Calu3 (cell line): ENCODE measurements around the gene PSTPIP1. TPM values are rescaled to one million over a fixed set of nuclear protein-coding genes. Genes with fewer than 3 reads are reported as not detected.

ENCODE experiments used
- BruUV-seq: library from RNA; stranded (reverse); fragments of 400-500 nt; replicated peaks from 2 replicates; lab custom pipeline; 2021; lab: Mats Ljungman, UMichigan
- CTCF ChIA-PET: fragments of 300-600 bp; sonication (Branson Sonifier 250); formaldehyde crosslinking; loops from one replicate; lab custom pipeline; 2022; ENCODE audit warnings: antibody characterized with exemption; lab: Charles Lee
- DNase-seq: peaks from one replicate; pipeline ENCODE4 v3.0.0; 2022
- H3K27ac Mint-ChIP-seq: one replicate; pipeline ENCODE4 v1.8.0; 2022; ENCODE audit warnings: mixed read lengths; ENCODE audit not compliant: unreplicated experiment
- H3K27me3 Mint-ChIP-seq: one replicate; pipeline ENCODE4 v1.8.0; 2022; ENCODE audit warnings: mixed read lengths; ENCODE audit not compliant: unreplicated experiment
- H3K36me3 Mint-ChIP-seq: one replicate; pipeline ENCODE4 v1.8.0; 2022; ENCODE audit warnings: mild to moderate bottlenecking, moderate library complexity, mixed read lengths; ENCODE audit not compliant: insufficient read depth, unreplicated experiment
- H3K4me1 Mint-ChIP-seq: one replicate; pipeline ENCODE4 v1.8.0; 2022; ENCODE audit warnings: mild to moderate bottlenecking, low read depth, mixed read lengths; ENCODE audit not compliant: unreplicated experiment
- H3K4me3 Mint-ChIP-seq: one replicate; pipeline ENCODE4 v1.8.0; 2022; ENCODE audit warnings: mild to moderate bottlenecking, low read depth, moderate library complexity, mixed read lengths; ENCODE audit not compliant: unreplicated experiment
- H3K9me3 Mint-ChIP-seq: one replicate; pipeline ENCODE4 v1.8.0; 2022; ENCODE audit warnings: low read depth, mixed read lengths; ENCODE audit not compliant: unreplicated experiment
- CTCF ChIP-seq: fragments of 200-600 bp; IDR thresholded peaks from one replicate; pipeline ENCODE4 v1.8.0; 2022; ENCODE audit warnings: antibody characterized with exemption; ENCODE audit not compliant: unreplicated experiment
- intact Hi-C: fragments of 100-400 bp; cut with micrococcal nuclease; formaldehyde crosslinking; loops from one replicate; pipeline ENCODE4 v1.10.0; 2022; ENCODE audit not compliant: unreplicated experiment
- total RNA-seq: library from RNA; stranded (reverse); gene quantifications from 2 replicates; pipeline ENCODE4 v1.2.3, GENCODE V29; 2022

The PSTPIP1 gene
- total RNA-seq, 1 experiment from 2014 or later = not detected

DNA sequence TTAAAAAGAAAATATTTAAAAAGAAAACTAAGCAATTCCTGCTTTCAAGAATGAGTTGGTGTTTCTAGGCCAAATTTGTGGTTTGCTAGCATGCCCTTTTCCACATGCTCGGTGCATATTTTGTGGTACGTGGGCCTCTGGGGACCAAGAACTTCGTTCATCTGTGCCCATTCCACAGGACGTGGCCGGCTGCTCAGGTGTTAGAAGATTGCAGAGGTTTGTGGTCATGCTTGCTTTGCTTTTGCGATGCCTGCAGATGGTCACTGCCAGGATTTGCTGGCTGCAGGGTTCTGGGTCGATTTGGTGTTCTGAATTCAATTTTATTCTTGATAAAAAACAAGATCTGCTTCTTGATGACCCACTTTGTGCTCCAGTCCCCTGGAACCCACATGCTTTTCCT, 7.5 kb downstream of the PSTPIP1 start:
- no peak for DNase-seq
- TF ChIP-seq CTCF = no peak
- no peak overlapping the region for H3K4me3 Mint-ChIP-seq
- no TSS peak for BruUV-seq
- H3K9me3 Mint-ChIP-seq = no peaks in the 10 kb centered on the region
- no peaks in the 10 kb centered on the region for H3K4me1 Mint-ChIP-seq
- CTCF ChIA-PET = no interaction called here
- H3K36me3 Mint-ChIP-seq = no peaks in the 10 kb centered on the region
- H3K27ac Mint-ChIP-seq = no peak overlapping the region
- intact Hi-C loops = no loop called here
- peaks cover 58% of the 10 kb centered on the region for H3K27me3 Mint-ChIP-seq

DNA sequence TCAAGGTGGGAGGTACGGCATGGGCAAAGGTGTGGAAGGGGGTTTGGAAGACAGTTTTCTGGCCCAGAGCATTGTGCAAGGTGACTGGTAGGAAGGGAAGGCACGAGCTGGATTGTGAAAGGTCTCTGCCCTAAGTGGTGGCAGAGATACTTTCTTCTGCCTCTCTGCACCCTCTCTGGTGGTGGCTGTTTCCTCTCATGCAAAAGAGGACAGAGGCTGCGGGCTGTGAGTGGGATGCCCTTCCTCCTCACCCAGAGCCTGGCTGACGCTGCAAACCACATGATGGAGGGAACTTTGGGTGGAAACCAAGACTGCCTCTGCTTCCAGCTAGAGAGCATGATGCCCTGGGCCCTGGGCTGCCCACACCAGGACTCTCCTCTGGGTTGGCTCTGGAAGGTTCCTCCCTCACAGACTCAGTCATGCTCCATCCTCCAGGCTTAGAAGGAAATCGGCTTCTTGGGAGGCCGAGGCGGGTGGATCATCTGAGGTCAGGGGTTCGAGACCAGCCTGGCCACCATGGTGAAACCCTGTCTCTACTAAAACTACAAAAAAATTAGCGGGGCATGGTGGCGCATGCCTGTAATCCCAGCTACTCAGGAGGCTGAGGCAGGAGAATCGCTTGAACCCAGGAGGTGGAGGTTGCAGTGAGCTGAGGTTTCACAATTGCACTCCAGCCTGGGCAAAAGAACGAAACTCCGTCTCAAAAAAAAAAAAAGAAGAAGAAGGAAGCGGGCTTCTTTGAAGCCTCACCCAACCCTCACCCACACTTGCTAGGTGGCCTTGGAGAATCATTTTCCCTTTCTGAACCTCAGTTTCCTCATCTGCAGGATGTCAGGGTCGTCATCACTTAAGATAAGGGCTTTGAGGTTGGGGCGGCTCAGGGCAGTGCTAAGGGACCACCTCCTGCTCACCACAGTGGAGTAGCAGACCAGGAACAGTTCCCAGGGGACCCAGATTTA, 8.3 kb downstream of the PSTPIP1 start:
- TF ChIP-seq CTCF = no peak
- no peak overlapping the region for H3K4me3 Mint-ChIP-seq
- peaks cover 58% of the 10 kb centered on the region for H3K27me3 Mint-ChIP-seq
- no peaks in the 10 kb centered on the region for H3K4me1 Mint-ChIP-seq
- DNase-seq = no peak
- no peaks in the 10 kb centered on the region for H3K9me3 Mint-ChIP-seq
- no peaks in the 10 kb centered on the region for H3K36me3 Mint-ChIP-seq
- CTCF ChIA-PET = no interaction called here
- H3K27ac Mint-ChIP-seq = no peak overlapping the region
- intact Hi-C loops = no loop called here
- BruUV-seq = no TSS peak

DNA sequence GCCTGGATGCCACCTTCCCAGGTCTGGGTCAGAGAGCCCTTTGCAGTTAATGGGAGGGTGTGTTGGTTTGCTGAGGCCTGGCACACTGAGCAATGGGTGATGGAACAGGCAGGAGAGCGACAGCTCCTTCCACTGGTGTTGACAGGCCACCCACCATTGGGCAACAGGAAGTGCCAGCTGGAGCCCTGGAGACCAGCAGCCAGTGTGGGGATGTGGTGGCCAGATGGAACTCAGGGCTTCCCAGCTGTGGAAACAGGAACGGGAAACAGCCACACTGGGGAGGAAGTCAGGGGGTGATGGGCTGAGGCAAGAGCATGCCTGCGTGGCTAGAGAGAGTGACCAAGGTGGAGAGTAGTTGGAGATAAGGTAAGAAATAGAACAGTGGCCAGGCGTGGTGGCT, 9.3 kb downstream of the PSTPIP1 start:
- H3K36me3 Mint-ChIP-seq = no peaks in the 10 kb centered on the region
- no peak for TF ChIP-seq CTCF
- H3K4me1 Mint-ChIP-seq = no peaks in the 10 kb centered on the region
- no TSS peak for BruUV-seq
- no peak overlapping the region for H3K27ac Mint-ChIP-seq
- CTCF ChIA-PET = no interaction called here
- H3K4me3 Mint-ChIP-seq = no peak overlapping the region
- no peak for DNase-seq
- intact Hi-C loops = no loop called here
- H3K9me3 Mint-ChIP-seq = no peaks in the 10 kb centered on the region
- H3K27me3 Mint-ChIP-seq = peaks cover 62% of the 10 kb centered on the region

GRCh38 chr15:77009176-77009575, 14.2 kb downstream of the PSTPIP1 start:
- H3K27ac Mint-ChIP-seq = no peak overlapping the region
- peaks cover 80% of the 10 kb centered on the region for H3K27me3 Mint-ChIP-seq
- intact Hi-C loops = no loop called here
- no peak for TF ChIP-seq CTCF
- CTCF ChIA-PET = no interaction called here
- DNase-seq = no peak
- H3K9me3 Mint-ChIP-seq = no peaks in the 10 kb centered on the region
- no peak overlapping the region for H3K4me3 Mint-ChIP-seq
- no TSS peak for BruUV-seq
- peaks cover 5% of the 10 kb centered on the region for H3K36me3 Mint-ChIP-seq
- H3K4me1 Mint-ChIP-seq = no peaks in the 10 kb centered on the region
